Activated CD4-positive, alpha-beta T cell treated with anti-CD3 and anti-CD28 coated beads, Interleukin-2, Interleukin-6, amounts not matched to agents 100 ng/mL and 50 ng/mL, durations not matched to agents 16 hours and 8 hours (primary cell): ENCODE measurements around the gene CALCOCO2.

Experiments used
- DNase-seq: peaks from one replicate; pipeline ENCODE4 v3.0.0-alpha.2; 2020

The CALCOCO2 gene

DNA sequence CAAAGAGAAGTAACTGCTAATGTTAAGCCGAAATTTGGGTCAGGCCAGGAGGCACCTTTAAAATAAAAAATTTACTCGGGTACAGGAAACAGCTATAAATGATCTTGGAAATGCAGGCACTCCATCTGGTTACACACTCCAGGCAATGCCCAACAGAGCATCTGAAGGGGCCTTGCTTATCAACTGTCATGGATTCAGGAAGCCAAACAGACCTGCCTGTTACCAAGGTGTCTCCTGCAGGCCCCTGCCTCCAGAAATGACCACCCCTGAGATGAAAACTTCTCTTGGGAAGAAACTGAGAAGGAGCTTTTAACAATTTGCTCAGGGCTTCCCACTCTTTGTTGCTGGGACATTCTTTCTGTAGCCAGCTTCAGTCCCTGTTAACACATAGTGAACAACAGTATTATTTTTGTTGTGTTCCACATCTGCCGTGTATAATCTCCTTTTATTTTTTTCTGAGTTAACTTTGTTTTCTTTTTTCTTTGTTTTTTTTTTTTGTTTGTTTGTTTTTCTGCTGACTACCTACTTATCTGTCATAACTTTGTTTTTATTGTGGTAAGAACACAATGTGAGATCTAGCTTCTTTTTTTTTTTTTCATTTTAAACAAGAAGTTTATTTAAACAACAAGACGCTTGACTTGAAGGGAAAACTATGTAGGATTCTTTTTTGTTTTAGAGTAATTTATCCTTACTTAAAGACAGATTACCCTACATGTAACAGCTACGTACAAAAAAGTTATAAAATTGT, 43.0 kb downstream of the CALCOCO2 start:
- no peak for DNase-seq

GRCh38 chr17:48878920-48879898, 48.4 kb downstream of the CALCOCO2 start:
- DNase-seq: peak; percentile 80

DNA sequence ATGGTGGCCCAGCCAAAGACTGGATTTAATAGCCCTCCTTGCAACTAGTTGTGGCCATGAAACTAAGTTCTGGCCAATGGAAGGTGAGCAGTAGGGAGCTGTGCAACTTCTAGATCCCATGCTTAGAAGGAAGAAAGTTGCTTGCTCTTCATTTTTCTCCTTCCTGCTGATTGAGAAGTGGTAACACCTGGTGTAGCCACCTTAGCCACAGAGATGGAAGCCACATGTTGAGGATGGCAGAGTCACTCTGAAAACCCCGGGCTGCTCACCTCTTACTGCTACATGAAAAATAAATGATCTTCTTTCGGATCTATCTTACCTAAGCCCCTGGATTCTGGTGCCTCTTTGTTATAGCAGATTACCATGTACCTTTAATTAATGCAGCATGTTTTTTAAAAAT, 51.4 kb downstream of the CALCOCO2 start:
- DNase-seq: peak; percentile 33

DNA sequence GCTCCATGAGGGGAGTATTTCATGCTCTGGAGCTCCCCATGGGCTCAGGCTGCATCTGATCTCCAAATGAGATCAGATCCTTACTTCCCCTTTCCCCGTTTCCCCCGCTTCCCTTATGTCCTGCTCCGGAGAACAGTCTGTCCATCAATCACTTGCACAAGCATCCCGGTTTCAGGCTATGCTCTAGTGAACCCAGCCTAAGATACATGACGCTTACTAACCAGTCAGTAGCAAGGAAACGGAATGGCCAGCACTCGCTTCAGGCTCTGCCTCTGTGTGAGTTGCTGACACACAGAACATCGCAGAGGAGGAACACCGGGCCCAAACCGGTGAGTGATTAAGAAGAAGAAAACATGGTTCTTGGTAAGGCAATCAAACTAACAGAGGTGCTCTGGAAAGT, 52.3 kb downstream of the CALCOCO2 start:
- no peak for DNase-seq

- DNase-seq: no peak
Measured at GRCh38 chr17:48890086-48890485, 59.3 kb downstream of the CALCOCO2 start.

GRCh38 chr17:48892940-48893645, 62.3 kb downstream of the CALCOCO2 start:
- peak; percentile 24 for DNase-seq

DNA sequence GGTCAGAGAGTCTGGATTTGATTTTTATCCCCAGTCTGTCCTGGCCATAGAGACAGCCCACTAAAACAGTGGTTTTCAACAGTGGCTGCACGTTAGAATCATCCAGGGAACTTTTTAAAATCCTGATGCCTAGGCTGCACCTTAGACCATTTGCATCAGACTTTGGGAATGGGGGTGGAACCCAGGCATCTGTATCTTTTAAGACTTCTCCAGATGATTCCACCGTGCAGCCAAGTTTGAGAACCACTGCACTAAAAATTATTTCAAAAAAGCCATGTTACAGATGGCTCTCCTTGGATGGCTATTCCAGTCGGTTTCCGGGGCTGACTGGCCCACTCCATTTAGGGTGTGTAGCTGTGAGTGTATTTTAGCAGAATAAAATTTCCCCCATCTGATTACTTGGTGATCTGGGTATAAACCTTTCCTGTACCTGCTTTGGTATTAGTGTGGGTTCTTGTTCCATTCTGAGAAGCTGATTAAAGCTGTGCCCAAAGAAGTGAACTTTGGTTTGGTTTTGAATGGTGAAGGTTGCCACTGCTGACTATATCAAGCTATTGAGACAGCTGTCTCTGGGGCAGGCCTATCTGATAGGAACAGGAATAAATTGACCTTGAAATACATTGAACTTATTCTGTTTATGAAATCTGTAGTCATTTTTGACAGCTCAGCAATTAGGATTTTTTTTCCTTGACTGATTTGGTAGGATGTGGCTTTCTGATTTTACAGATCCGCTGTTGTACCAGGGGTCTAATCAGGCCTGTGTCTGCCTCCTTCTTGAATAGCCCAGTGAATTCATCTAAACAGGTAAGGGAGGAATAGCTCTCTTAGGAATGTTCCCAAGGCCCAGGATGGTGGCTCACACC, 63.0 kb downstream of the CALCOCO2 start:
- DNase-seq: peak; percentile 20

DNA sequence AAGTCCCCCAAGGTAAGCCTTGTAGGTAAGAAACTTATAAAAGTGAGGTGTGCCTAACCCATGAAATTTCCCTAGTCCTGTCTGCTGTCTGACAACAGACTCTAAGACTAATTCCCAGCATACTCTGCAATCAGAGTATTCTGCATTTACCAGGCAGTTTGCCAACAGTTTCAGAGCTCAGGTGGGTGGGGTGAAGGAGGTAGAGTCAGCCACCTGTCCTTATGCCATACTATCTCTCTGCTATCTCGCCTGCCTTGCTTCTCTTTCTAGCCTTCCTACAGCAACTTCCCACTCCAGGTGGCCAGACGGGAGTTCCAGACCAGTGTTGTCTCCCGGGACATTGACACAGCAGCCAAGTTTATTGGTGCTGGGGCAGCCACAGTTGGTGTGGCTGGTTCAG, 64.1 kb downstream of the CALCOCO2 start:
- no peak for DNase-seq

GRCh38 chr17:48901241-48901640, 70.4 kb downstream of the CALCOCO2 start:
- DNase-seq: no peak

DNA sequence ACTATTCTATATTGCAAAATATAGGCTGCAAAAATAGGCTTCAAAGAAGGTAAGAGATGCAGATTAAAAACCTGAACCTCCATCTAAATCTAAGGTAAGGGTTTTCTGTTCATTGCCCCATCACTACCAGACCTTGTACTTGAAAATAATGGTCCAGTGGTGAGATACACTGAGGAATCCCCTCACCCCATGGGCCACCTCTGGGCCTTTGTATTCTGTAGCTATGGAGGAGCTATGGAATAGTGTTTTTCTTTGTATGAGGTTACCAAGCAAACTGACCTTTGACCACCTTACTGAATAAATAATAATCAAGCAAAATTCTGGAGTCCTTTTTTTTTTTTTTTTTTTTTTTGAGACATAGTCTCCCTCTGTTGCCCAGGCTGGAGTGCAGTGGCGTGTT, 72.6 kb downstream of the CALCOCO2 start:
- no peak for DNase-seq

- DNase-seq: no peak
Measured at GRCh38 chr17:48904428-48904827, 73.6 kb downstream of the CALCOCO2 start.

DNA sequence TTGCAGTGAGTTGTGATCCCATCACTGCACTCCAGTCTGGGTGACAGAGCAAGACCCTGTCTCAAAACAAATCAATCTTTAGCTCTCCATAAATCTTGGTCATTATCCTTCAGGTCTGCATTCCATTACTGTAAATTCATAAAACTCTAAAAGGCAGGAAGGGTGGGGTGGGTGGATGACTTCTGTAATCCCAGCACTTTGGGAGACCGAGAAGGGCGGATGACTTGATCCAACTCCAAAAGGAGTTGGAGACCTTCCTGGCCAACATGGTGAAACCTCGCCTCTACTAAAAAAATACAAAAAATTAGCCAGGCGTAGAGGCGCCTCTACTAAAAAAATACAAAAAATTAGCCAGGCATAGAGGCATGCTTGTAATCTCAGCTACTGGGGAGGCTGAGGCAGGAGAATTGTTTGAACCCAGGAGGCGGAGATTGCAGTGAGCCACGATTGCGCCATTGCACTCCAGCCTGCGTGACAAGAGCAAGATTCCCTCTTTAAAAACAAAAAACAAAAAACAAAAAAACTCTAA, 75.2 kb downstream of the CALCOCO2 start:
- DNase-seq: no peak

DNA sequence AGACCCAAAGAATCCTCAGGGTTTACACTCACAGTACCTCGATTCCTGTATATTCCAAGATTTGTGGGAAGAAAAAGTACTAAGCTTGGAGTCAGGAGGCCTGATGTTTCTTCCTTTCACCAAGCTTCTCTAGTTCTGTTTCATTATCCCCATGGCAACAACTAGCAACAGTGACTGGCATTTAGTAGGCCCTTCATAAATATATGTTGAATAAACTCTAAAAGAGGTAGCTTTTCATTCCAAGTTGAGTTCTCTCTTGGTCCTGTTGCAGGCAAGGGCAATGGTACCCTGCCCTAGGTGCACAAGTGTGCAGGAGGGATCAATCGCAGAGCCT, 76.8 kb downstream of the CALCOCO2 start:
- no peak for DNase-seq

GRCh38 chr17:48908047-48908843, 77.4 kb downstream of the CALCOCO2 start, which contains the start of gene UBE2Z:
Gene UBE2Z, plus strand, starts transcription at chr17:48908407. Its CDS starts 97 bp downstream, at chr17:48908504.
- peak; percentile 94 for DNase-seq

GRCh38 chr17:48908853-48909394, 78.1 kb downstream of the CALCOCO2 start:
- peak; percentile 97 for DNase-seq

DNA sequence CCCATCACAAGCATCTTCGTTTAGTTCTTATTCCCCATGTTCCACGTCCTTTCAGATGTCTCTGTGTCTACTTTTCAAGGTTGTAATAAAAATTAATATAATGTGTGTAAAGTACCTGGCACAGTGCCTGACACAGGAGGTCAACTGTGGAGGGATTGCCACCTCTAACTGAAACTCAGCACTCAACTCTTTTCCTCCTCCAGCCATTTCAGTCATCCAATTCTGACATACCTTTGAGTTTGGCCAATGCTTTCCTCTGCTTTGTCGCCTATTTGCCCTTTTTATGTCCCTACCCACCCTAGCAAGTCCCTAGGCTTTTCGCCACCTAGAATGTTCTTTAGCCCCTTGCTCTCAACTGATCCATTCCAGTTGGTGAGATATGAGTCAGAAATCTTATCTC, 78.9 kb downstream of the CALCOCO2 start:
- peak; percentile 51 for DNase-seq

DNA sequence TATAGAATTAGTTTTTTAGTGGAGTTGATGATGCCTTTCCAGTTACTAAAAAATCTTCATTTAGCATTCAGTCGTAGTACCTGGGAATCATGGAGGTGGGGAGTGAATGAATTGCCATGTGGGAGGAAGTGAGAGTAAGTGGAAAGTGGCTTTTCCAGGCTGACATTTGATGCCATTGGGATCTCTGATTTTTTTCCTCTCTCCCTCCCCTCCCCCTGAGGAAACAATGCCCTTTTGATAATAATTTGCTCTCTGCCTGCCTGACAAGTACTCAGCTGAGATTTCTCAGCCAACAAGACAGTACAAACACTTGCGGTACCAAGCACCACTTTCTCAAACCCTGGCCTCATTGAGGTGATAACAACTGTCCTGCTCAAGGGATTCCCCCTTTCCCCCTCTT, 79.5 kb downstream of the CALCOCO2 start:
- no peak for DNase-seq

GRCh38 chr17:48912476-48912875, 81.6 kb downstream of the CALCOCO2 start:
- DNase-seq: no peak
